IPS-18c (cell line): ENCODE data around the gene CHTOP.
A peak's percentile ranks its signal among the peaks of the same experiment; 100 is the strongest.

Source experiments
- H3K4me3 ChIP-seq: 2 replicates; pipeline ENCODE4 v1.7.0; 2013; ENCODE audit warnings: low read depth, mild to moderate bottlenecking, low read length, moderate library complexity; ENCODE audit not compliant: insufficient read depth
- H3K9me3 ChIP-seq: one replicate; pipeline ENCODE4 v1.6.1; 2013; ENCODE audit warnings: mild to moderate bottlenecking, low read length, moderate library complexity; ENCODE audit not compliant: control insufficient read depth, insufficient read depth

CHTOP gene

DNA sequence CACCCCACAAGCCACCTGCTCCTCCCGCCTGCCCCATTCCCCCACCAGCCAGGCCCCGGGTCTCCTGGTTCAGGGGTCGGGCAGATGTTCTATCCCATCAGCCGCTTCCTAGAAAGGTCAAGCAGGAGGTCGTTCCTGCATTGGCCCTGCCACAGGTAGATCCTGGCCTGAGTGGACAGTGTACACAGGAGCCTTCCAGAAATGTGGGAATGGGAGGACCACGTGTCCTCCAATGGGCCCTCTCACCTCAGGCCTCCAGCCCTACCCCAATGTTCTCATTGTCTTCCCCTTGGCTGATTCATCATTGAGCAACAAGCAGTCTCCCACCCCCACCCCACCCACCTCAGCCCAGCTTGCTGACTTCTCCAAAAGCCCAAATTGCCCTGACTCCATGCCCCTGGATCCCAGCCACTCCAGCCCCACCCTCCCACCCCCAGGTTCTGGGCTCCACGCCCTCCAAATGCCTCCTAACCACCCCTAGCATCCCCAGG lies 23.0 kb upstream of the CHTOP start:
- no peaks in the 10 kb centered on the region for H3K9me3 ChIP-seq
- no peak overlapping the region for H3K4me3 ChIP-seq

- no peaks in the 10 kb centered on the region for H3K9me3 ChIP-seq
- no peak overlapping the region for H3K4me3 ChIP-seq
Observed at GRCh38 chr1:153611356-153611755, 22.5 kb upstream of the CHTOP start.

GRCh38 chr1:153612111-153612754 lies 21.6 kb upstream of the CHTOP start:
- Histone ChIP-seq H3K9me3 (no peaks in the 10 kb centered on the region), H3K4me3 (peak overlapping the region; percentile 34)

- H3K4me3 ChIP-seq: peak within 1 kb of the TSS; percentile 34
Observed at GRCh38 chr1:153612755-153613331, 21.0 kb upstream of the CHTOP start, which contains the start of gene S100A16. S100A16 (minus strand) TSS chr1:153613137; CDS start chr1:153608151, 4,986 bp downstream.

DNA sequence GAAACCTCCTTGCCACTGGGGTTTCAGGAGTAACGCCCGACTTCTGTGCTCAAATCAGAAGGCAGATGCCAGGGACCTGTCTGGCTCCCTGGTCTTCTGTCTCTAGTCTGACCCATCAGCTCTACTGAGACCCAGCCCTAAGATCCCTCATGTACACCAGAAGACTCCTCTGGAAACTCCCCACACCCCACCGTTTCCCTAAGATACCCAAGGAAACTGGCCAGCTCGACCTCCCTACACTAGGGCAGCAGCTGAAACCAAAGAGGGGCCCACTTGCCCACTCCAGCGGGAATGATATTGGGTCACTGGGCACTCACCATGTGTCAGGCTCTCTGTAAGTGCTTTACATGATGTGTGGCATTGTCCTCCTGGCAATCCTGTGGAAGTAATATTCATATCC lies 20.5 kb upstream of the CHTOP start:
- H3K9me3 ChIP-seq: no peaks in the 10 kb centered on the region
- H3K4me3 ChIP-seq: no peak overlapping the region

More at GRCh38 chr1:153612755-153613331, 21.0 kb upstream of the CHTOP start, which contains the start of gene S100A16:
- no peaks in the 10 kb centered on the region for H3K9me3 ChIP-seq

DNA sequence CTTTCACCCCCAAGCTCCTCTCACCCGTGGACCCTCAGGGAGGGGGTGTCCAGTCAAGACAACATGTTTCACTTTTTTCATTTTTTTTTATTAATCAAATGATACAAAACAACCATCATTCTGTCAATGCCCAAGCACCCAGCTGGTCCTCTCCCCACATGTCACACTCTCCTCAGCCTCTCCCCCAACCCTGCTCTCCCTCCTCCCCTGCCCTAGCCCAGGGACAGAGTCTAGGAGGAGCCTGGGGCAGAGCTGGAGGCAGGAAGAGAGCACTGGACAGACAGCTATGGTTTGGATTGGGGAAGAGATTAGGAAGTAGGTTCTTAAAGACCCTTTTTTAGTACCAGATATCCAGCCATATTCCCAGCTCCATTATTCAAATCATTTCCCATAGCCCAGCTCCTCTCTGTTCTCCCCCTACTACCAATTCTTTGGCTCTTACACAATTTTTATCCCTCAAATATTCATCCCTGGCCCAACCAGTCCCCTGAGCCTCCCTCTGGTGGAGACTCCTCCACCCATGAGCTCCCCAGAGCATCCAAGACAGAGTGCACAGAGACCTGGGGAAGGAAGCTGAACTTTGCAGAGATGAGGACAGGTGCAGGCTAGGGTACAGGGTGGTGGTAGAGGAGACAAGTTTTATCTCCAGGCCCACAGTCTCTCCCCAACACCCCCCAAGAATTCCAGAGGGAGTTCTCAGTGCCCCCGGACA lies 19.5 kb upstream of the CHTOP start:
- no peak overlapping the region for H3K4me3 ChIP-seq
- H3K9me3 ChIP-seq: no peaks in the 10 kb centered on the region

DNA sequence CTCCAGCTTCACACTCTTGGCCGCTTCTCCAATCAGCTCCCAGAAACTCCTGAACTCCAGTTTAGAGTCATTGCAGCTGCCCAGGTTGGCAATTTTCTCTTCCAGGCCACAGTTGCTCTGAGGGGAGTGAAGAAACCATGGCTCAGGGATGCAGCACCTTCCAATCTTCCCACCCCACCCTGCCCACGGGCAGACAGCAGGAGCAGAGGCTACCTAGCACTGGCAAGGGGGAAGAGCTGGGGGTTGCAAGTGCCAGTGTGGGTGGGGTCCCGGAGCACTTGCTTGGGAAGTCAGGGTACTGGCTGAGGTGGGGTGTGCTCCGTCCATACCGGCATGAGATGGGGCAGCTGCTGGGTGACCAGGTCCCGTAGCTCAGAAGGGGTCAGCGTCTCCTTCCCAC lies 19.0 kb upstream of the CHTOP start:
- no peaks in the 10 kb centered on the region for H3K9me3 ChIP-seq
- no peak overlapping the region for H3K4me3 ChIP-seq

GRCh38 chr1:153615406-153615805 lies 18.5 kb upstream of the CHTOP start:
- no peak overlapping the region for H3K4me3 ChIP-seq

GRCh38 chr1:153616144-153616916 lies 17.5 kb upstream of the CHTOP start, which contains the start of gene S100A14:
S100A14 (minus strand) TSS chr1:153616325; CDS start chr1:153615858, 467 bp downstream.
- Histone ChIP-seq H3K9me3 (no peaks in the 10 kb centered on the region), H3K4me3 (no peak within 1 kb of the TSS)

More at GRCh38 chr1:153615406-153615805, 18.5 kb upstream of the CHTOP start:
- H3K9me3 ChIP-seq: no peaks in the 10 kb centered on the region

DNA sequence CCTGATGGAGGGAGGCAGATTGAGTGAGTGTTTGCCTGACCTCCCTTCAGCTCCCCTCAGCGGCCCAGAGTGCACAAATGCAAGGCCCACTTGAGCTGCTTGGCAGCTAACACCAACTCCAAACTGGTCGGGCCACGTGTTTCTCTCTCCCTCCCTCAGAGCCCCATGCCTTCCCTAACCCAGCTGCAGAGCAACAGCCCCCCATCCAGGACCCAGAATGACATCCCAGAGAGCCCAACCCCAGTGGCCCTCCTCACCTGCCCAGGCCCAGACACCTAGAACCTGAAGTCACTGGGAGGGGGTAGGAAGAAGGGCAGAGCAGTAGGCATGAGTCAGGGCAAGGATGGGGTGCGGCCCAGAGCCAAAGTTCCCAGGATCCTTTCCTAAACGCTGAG lies 17.0 kb upstream of the CHTOP start:
- Histone ChIP-seq H3K4me3 (no peak overlapping the region), H3K9me3 (no peaks in the 10 kb centered on the region)

- Histone ChIP-seq H3K4me3 (no peak overlapping the region), H3K9me3 (no peaks in the 10 kb centered on the region)
Observed at GRCh38 chr1:153617663-153618062, 16.2 kb upstream of the CHTOP start.

DNA sequence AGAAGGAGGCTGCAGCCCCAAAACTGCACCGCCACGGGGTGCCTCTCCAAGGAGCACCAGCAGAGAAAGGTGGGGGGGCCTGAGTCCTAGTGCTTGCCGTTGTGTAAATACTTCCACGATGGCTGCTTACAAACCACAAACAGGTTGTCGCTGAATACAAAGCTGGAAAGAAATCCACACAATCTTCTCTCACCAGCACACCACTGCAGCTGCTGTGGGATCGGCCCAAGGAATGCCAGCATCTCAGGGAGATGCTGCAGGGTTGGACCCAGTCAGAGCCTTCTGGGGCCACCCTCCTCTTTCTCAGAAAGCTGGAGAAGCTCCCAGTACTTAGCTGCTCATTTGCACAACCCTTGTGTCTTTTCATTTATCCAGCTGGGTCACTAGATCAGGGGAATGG lies 14.7 kb upstream of the CHTOP start:
- H3K4me3 ChIP-seq: no peak overlapping the region
- no peaks in the 10 kb centered on the region for H3K9me3 ChIP-seq

- Histone ChIP-seq H3K4me3 (no peak overlapping the region), H3K9me3 (no peaks in the 10 kb centered on the region)
Observed at GRCh38 chr1:153623101-153623500, 10.8 kb upstream of the CHTOP start.

GRCh38 chr1:153624965-153625611 lies 8.8 kb upstream of the CHTOP start:
- Histone ChIP-seq H3K4me3 (no peak overlapping the region), H3K9me3 (peaks cover 2% of the 10 kb centered on the region)

DNA sequence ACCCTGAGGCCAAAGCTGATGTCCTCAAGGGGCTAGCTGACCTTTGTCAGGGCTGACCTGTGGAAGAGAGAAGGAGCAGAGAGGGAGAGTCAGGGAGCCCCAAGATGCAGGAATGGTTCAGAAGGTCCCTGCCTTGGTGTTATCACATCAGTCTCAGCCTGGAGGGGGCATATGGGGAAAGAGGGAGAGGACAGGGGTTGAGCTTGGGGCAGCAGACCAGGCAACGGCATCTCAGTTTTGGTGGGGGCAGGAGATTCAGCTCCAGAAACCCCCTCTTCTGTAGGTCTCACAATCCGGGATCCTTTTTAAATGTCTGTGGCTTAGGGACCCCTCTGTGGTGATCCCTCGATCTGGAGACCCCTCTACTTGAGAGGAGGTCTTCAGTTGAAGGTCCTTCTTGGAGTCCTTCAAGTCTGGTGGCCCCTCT lies 7.4 kb upstream of the CHTOP start:
- H3K4me3 ChIP-seq: peak overlapping the region; percentile 95
- peaks cover 2% of the 10 kb centered on the region for H3K9me3 ChIP-seq

DNA sequence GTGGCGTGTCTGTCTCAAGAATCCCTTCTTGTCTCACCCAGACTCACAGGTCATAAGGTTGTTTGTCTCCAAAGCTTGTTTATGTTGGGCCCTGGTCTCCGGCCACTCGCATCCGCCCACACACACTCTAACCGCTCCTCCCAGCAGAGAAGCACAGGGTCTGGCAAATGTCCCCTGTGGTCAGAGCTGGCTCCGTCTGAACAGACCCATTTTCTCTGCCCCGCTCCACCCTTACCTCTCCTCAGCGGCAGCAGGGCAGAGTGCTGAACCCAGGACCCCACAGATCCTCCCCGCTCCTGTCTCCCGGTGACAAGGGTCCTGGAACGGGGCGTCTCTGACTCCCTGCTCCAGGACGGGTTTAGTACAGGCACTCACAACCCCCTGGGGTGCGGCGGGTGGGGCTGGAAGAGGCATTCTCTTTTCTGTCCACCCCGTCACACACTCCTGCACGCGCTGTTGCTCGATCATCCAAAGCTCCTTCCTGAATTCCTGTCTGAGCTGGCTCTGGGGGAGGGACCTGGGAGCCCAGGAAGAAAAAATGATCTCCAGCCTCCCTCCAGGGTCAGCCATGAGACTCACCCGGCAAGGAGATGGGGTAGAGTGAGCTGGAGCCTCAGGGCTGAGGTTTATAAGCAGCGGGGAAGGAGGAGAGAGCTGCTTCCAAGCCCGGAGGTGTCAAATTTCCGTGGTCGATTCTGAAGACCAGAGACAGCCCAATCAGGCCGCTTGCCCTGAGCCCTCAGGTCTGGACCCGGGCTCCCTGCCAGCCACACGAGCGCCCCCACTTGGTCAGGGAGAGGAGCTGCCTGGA lies 6.8 kb upstream of the CHTOP start, which contains the start of gene S100A13:
TSS of gene S100A13 (minus strand) at position 602 of the 811 bp plus-strand sequence. CDS start 1,033 bp downstream, outside the sequence.
- H3K9me3 ChIP-seq: peaks cover 2% of the 10 kb centered on the region

More for the DNA sequence above, 6.8 kb upstream of the CHTOP start, which contains the start of gene S100A13:
- H3K4me3 ChIP-seq: peak within 1 kb of the TSS; percentile 95
